ENCODE results near the gene VPS36. TPM values are rescaled to one million over a fixed set of nuclear protein-coding genes. Genes with fewer than 3 reads are reported as not detected.

VPS36 gene
- total and polyA plus RNA-seq, 2 of the 4 experiments (the other 2 are of a cell fraction), result 14.8 to 16.7 TPM

GRCh38 chr13:52393572-52394357 is 56.7 kb downstream of the VPS36 start:
- Histone ChIP-seq H4K5ac (ENCODE audit: low read depth, low read length) (no peak overlapping the region), H3K79me1 (ENCODE audit: low read depth in 1 of 2, low read length in 2 of 2) (no peaks in the 10 kb centered on the region), H3K18ac (ENCODE audit: low read depth, low read length) (no peak overlapping the region), H3K4me1 (ENCODE audit: control insufficient read depth, insufficient read depth, low read length) (no peaks in the 10 kb centered on the region), H3K56ac (ENCODE audit: extremely low read depth, insufficient read depth, low read length) (no peak overlapping the region), H3K9me1 (ENCODE audit: insufficient read depth, low read length) (no peaks in the 10 kb centered on the region; the same call in 1 of the 2 replicates), H3K36me3 (ENCODE audit: control insufficient read depth, insufficient read depth, low read length) (no peaks in the 10 kb centered on the region), H2BK15ac (ENCODE audit: low read depth, low read length) (no peak overlapping the region), H3K4me3 (ENCODE audit: insufficient read depth, low read depth, low read length) (no peak overlapping the region), H2AK9ac (replicated peaks; ENCODE audit: low read depth, low read length, poor library complexity) (no peak overlapping the region), H3K27me3 (ENCODE audit: control insufficient read depth, insufficient read depth, low read length) (no peaks in the 10 kb centered on the region), H2BK5ac (ENCODE audit: low read depth, low read length, poor library complexity, severe bottlenecking) (no peak overlapping the region), H2AFZ (replicated peaks; ENCODE audit: low read length, poor library complexity) (no peak overlapping the region), H3K4me2 (ENCODE audit: low read depth, low read length) (no peak overlapping the region), H3K23ac (ENCODE audit: low read depth, low read length) (no peak overlapping the region), H3K9me3 (ENCODE audit: control insufficient read depth, insufficient read depth, low read length) (no peaks in the 10 kb centered on the region), H3K14ac (replicated peaks; ENCODE audit: low read depth, low read length) (no peak overlapping the region), H4K8ac (ENCODE audit: low read depth in 2 of 2, low read length in 2 of 2) (no peak overlapping the region), H2AK5ac (ENCODE audit: low read depth, low read length) (no peak overlapping the region), H2BK20ac (ENCODE audit: low read depth, low read length) (no peak overlapping the region), H3K4ac (ENCODE audit: low read depth, low read length) (no peak overlapping the region), H4K91ac (ENCODE audit: insufficient read depth, low read depth, low read length) (no peak overlapping the region), H3K27ac (ENCODE audit: insufficient read depth, low read length) (no peak overlapping the region), H2BK120ac (ENCODE audit: low read depth, low read length) (no peak overlapping the region), H4K20me1 (ENCODE audit: insufficient read depth, low read length) (no peaks in the 10 kb centered on the region), H3K9ac (ENCODE audit: low read depth, low read length) (no peak overlapping the region)
- ChIA-PET CTCF (no interaction called here), POLR2A (ENCODE audit: unreplicated experiment) (no interaction called here)
- TF ChIP-seq MAFK (IDR thresholded peaks at IDR 0.05; ENCODE audit: low read depth, low read length) (no peak), MAZ (IDR thresholded peaks at IDR 0.05; ENCODE audit: borderline replicate concordance, low read depth, low read length) (no peak), CEBPB (IDR thresholded peaks at IDR 0.05; ENCODE audit: low read depth, low read length) (no peak), MXI1 (IDR thresholded peaks at IDR 0.05; ENCODE audit: borderline replicate concordance, low read depth, low read length) (no peak), ELK1 (IDR thresholded peaks at IDR 0.05; ENCODE audit: borderline replicate concordance, low read depth, low read length) (no peak), FOS (IDR thresholded peaks at IDR 0.05; ENCODE audit: low read depth, low read length) (no peak), POLR2A (IDR thresholded peaks at IDR 0.05; ENCODE audit: low read depth, low read length) (no peak), CTCF (conservative IDR thresholded peaks at IDR 0.05; ENCODE audit: low read depth, low read length) (no peak), SMC3 (IDR thresholded peaks at IDR 0.05; ENCODE audit: low read depth, low read length) (no peak), BHLHE40 (IDR thresholded peaks at IDR 0.05; ENCODE audit: low read depth, low read length) (no peak), NFE2L2 (IDR thresholded peaks at IDR 0.05; ENCODE audit: low read depth, low read length) (no peak), USF2 (IDR thresholded peaks at IDR 0.05; ENCODE audit: low read depth, low read length) (no peak)
- no peak for ATAC-seq (ENCODE audit: low read depth)
- DNase-seq, result no peak
- intact Hi-C loops (cut with micrococcal nuclease), result no loop called here
- BruUV-seq (replicated peaks), result no TSS peak
- WGBS, 2 experiments (ENCODE audit: extremely low coverage in 2 of 2, insufficient read length in 1 of 2), result no CpG with 5 or more reads among the region's 8 CpGs
- in situ Hi-C loops (cut with MboI; ENCODE audit: low sequenced_read_pairs), result no loop called here
- dilution Hi-C loops (cut with HindIII; ENCODE audit: low sequenced_read_pairs, unreplicated experiment), result no loop called here

All from IMR-90 (cell line).